Gastroesophageal sphincter (tissue), 4 donors: ENCODE results near the gene TNFRSF8. TPM values are rescaled to one million over a fixed set of nuclear protein-coding genes. Genes with fewer than 3 reads are reported as not detected.
A peak's percentile ranks its signal among the peaks of the same experiment; 100 is the strongest.

ENCODE experiments used
- ATAC-seq: fragments of 150-250 bp; one replicate; pipeline ENCODE4 v1.9.1; 2016; ENCODE audit warnings: mild to moderate bottlenecking, moderate library complexity
- H3K27ac ChIP-seq, 4 donors: fragments of 200-600 bp; sonication (generic) in 3 of 4; 1 replicate in 3 of 4; 2 replicates in 1 of 4; pipeline ENCODE4 v1.5.1; 2016 to 2019
- H3K27me3 ChIP-seq: fragments of 200-600 bp; sonication (generic); one replicate; pipeline ENCODE4 v1.5.1; 2019
- H3K36me3 ChIP-seq, 2 donors: fragments of 200-600 bp; sonication (generic); one replicate each; pipeline ENCODE4 v1.5.1; 2019; ENCODE audit warnings: control low read depth in 1 of 2
- H3K4me1 ChIP-seq, 3 donors: fragments of 200-600 bp; sonication (generic); 1 replicate in 2 of 3; 2 replicates in 1 of 3; pipeline ENCODE4 v1.5.1; 2016 to 2019; ENCODE audit warnings: control low read depth in 2 of 3
- H3K4me3 ChIP-seq, 2 donors: fragments of 200-600 bp; sonication (generic); one replicate each; pipeline ENCODE4 v1.5.1; 2019; ENCODE audit warnings: mild to moderate bottlenecking in 1 of 2, moderate library complexity in 1 of 2
- H3K9me3 ChIP-seq, 3 donors: fragments of 200-600 bp; sonication (generic); one replicate each; pipeline ENCODE4 v1.5.1; 2017 to 2019; ENCODE audit warnings: control low read depth in 2 of 3
- EP300 ChIP-seq: sonication (generic); formaldehyde crosslinking; IDR thresholded peaks from one replicate; pipeline ENCODE4 v1.6.1; 2017; ENCODE audit warnings: antibody characterized with exemption, mild to moderate bottlenecking
- POLR2A ChIP-seq, 2 donors: fragments of 450-650 bp; IDR thresholded peaks; one replicate each; pipeline ENCODE4 v1.6.1; 2017; ENCODE audit warnings: antibody characterized with exemption in 2 of 2, mild to moderate bottlenecking in 2 of 2, moderate library complexity in 1 of 2
- POLR2AphosphoS5 ChIP-seq: sonication (generic); formaldehyde crosslinking; IDR thresholded peaks from one replicate; pipeline ENCODE4 v1.6.1; 2017; ENCODE audit warnings: antibody characterized with exemption
- WGBS, 2 donors: methylation state at CpG; one replicate each; pipeline ENCODE4 v1.1.5; 2018; ENCODE audit warnings: low coverage in 1 of 2; 5-methylcytosine and 5-hydroxymethylcytosine counted together
- total RNA-seq, 4 donors: library from RNA; depleted of rRNA; stranded (reverse); fragments of >200 nt; gene quantifications; one replicate each; pipeline ENCODE4 v1.1.0, GENCODE V29; 2016
- TF ChIP-seq, protein P1 (sequence below), 4 experiments: fragments of 200-600 bp in 2 of 4; fragments of 450-650 bp in 2 of 4; sonication (generic) in 1 of 4; IDR thresholded peaks; one replicate each; pipeline ENCODE4 v1.5.1; 2017 to 2019; ENCODE audit warnings: antibody characterized with exemption in 4 of 4, mild to moderate bottlenecking in 2 of 4, moderate library complexity in 2 of 4

TNFRSF8 gene
- total RNA-seq, 4 donors from 2014 or later: 0.47 to 4.2 (median 1.4) TPM

DNA sequence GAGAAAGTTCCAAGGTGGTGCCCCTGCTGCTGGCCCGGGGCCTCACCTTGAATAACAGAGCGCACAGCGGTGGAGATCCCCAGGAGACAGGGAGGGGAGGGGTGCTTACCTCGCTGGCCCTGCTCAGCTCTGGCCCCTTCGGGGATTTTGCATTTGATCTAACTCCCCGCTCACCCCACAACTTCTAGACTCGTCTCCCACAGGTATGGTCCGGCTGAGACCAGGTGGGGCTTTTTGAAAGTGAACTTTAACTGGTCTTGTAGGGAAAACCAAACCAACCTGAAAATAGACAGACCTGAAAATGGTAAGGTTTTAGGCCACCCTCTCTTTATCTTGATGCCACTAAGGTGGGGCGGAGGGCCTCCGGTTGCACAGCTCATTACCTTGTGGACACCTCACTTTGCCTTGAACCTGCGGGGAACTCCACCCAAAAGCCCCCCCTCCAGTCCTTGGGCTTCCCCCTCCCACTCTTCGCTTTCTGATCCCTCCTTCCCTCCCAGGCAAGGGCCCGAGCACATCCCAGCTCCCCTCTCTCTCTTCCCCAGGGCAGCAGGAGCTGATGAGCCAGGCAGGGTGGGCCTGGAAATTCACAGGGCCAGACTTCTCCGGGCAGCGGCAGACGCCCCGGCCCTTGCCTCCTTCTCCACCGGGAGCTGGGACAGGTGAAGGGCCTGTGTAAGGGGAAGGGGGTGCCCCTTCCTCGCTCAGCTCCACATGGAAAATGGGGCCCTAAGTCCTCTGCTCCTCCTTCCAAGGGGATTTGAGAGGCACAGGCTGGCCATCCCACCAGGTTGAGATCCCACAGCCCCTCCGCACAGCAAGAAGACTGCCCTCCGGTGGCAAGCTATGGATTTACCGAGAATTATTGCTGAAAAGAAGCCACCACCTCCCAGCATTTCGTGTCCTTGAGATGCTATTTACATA is 16.1 kb downstream of the TNFRSF8 start:
- ATAC-seq: no peak
- no peak overlapping the region for H3K27ac ChIP-seq
- 28 to 48% methylated on average over 2 to 10 of the region's 23 CpGs for WGBS, 2 donors

DNA sequence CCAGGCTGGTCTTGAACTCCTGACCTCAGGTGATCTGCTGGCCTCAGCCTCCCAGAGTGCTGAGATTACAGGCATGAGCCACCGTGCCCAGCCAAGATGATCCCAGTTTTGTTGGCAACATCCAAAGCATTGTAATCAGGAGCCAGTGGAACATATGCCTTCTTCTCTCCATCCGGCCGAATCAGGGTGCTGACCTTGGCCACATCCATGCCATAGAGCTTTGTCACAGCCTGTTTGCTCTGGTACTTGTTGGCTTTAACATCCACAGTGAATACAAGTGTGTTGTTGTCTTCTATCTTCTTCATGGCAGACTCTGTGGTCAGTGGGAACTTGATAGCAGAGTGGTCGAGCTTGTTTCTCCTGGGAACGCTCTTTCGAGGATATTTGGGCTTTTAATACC is 17.1 kb downstream of the TNFRSF8 start:
- 60 to 73% methylated on average over 2 to 6 of the region's 6 CpGs for WGBS, 2 donors
- Histone ChIP-seq H3K4me3 (no peak overlapping the region), H3K9me3 (peaks cover 0 to 29% (median 0%) of the 10 kb centered on the region in 3 donors), H3K27me3 (peaks cover 52% of the 10 kb centered on the region), H3K27ac (no peak overlapping the region), H3K36me3 (no peaks in the 10 kb centered on the region), H3K4me1 (no peaks in the 10 kb centered on the region)
- TF ChIP-seq POLR2AphosphoS5 (no peak), POLR2A (IDR thresholded peaks at IDR 0.05) (no peak), EP300 (no peak)
- no peak for ATAC-seq

More for the DNA sequence above, 16.1 kb downstream of the TNFRSF8 start:
- peaks cover 0 to 27% (median 0%) of the 10 kb centered on the region in 3 donors for H3K9me3 ChIP-seq
- peaks cover 57% of the 10 kb centered on the region for H3K27me3 ChIP-seq
- no peak overlapping the region for H3K4me3 ChIP-seq
- TF ChIP-seq EP300: no peak
- TF ChIP-seq, protein P1, sequence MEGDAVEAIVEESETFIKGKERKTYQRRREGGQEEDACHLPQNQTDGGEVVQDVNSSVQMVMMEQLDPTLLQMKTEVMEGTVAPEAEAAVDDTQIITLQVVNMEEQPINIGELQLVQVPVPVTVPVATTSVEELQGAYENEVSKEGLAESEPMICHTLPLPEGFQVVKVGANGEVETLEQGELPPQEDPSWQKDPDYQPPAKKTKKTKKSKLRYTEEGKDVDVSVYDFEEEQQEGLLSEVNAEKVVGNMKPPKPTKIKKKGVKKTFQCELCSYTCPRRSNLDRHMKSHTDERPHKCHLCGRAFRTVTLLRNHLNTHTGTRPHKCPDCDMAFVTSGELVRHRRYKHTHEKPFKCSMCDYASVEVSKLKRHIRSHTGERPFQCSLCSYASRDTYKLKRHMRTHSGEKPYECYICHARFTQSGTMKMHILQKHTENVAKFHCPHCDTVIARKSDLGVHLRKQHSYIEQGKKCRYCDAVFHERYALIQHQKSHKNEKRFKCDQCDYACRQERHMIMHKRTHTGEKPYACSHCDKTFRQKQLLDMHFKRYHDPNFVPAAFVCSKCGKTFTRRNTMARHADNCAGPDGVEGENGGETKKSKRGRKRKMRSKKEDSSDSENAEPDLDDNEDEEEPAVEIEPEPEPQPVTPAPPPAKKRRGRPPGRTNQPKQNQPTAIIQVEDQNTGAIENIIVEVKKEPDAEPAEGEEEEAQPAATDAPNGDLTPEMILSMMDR (IDR thresholded peaks at IDR 0.05): peak in 1 of 4 experiments; percentile 27
- TF ChIP-seq POLR2A (IDR thresholded peaks at IDR 0.05): no peak
- TF ChIP-seq POLR2AphosphoS5: no peak
- no peaks in the 10 kb centered on the region for H3K36me3 ChIP-seq
- no peaks in the 10 kb centered on the region for H3K4me1 ChIP-seq

DNA sequence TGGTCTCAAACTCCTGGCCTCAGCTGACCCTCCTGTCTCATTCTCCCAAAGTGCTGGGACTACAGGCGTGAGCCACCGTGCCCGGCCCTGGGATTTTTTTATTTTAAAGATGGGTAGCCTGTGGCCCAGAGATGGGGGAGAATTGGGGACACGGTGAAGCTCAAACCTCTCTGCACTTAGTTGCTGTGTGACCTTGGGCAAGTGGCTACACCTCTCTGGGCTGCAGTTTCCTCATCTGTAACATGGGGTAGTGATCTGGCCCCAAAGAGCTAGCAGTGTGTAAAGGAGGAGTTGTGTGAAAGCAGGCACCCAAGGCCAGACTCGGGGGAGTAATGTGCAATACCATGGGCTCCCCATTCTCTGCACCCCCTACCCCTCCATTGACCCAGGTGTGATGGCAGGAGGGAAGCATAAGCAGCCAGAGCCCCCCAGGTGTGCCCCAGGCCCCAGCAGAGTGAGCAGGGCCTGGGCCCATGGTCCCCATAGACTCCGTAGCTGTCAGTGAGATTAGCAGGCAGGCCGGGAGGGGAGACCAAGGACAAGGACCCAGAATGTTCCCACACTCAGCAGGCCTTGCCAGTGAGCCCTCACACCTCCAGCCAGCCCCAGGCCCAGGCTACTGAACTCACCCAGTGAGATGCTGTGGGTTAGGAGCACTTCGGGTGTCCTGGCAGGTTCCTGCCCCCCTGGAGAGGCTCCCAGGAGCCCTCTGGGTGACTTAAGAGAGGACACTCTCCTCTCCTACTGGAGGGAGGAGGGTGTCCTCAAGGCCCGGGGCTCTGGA is 17.9 kb downstream of the TNFRSF8 start:
- no peak overlapping the region for H3K27ac ChIP-seq
- WGBS, 2 donors: 80% methylated on average over 1 to 2 of the region's 9 CpGs
- no peaks in the 10 kb centered on the region for H3K36me3 ChIP-seq
- H3K9me3 ChIP-seq: peaks cover 0 to 33% (median 0%) of the 10 kb centered on the region in 3 donors
- H3K27me3 ChIP-seq: peaks cover 52% of the 10 kb centered on the region
- H3K4me1 ChIP-seq: no peaks in the 10 kb centered on the region
- no peak overlapping the region for H3K4me3 ChIP-seq
- ATAC-seq: no peak
- no peak for TF ChIP-seq POLR2A (IDR thresholded peaks at IDR 0.05)
- no peak for TF ChIP-seq EP300

DNA sequence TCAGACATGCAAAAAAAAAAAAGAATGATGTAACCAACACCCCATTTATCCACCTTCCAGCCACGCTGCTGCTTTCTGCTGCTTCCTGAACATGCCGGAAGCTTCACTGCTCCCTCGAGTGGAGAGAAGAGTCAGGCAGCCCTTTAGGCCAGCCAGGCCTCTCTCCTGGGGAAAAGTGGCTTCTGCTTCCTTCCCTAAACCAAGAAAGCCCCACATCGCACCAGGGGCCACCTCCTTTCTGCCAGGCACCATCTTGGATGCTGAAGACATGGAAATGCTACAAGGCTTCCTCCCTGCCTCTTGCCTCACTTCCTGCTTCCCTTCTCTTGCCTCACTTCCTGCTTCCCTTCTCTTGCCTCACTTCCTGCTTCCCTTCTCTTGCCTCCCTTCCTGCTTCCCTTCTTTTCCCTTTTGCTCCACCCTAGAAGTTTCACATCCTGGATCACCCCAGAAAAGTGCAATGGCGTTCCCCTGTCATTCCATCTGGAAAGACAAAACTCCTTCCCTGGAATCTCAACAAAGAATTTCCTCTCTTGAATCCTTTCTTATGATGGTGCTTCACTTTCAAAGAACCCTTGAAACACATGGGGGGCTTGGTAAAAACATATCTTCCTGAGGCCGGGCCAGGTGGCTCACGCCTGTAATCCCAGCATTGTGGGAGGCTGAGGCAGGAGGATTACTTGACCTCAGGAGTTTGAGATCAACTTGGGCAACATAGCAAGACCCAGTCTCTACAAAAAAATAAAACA is 18.7 kb downstream of the TNFRSF8 start:
- H3K4me1 ChIP-seq: no peaks in the 10 kb centered on the region
- peaks cover 0 to 38% (median 0%) of the 10 kb centered on the region in 3 donors for H3K9me3 ChIP-seq
- no peak for TF ChIP-seq POLR2AphosphoS5
- no peak for TF ChIP-seq EP300
- peaks cover 47% of the 10 kb centered on the region for H3K27me3 ChIP-seq
- no peak for ATAC-seq
- no peaks in the 10 kb centered on the region for H3K36me3 ChIP-seq
- no peak overlapping the region for H3K4me3 ChIP-seq
- 88 to 100% methylated on average over 3 to 7 of the region's 7 CpGs for WGBS, 2 donors
- no peak overlapping the region for H3K27ac ChIP-seq

DNA sequence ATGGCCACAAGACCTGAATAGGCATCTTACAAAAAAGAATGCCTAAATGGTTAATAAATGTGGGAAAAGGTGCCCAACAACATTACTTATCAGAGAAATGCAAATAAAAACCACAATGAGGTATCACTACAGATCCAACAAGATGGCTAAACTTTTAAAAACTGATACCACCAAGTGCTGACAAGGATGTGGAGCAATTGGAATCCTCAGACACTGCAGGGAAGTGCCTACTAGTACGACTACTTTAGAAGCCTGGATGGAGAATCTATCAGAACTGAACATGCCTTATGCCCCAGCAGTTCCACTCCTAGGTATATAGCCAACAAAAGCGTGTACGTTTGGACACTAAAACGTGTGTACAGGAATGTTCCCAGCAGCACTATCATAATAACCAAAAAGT is 19.9 kb downstream of the TNFRSF8 start:
- peaks cover 0 to 36% (median 0%) of the 10 kb centered on the region in 3 donors for H3K9me3 ChIP-seq
- no peak for ATAC-seq
- 82 to 88% methylated on average over 1 to 4 of the region's 4 CpGs for WGBS, 2 donors
- peaks cover 35% of the 10 kb centered on the region for H3K27me3 ChIP-seq
- H3K4me3 ChIP-seq: no peak overlapping the region
- no peaks in the 10 kb centered on the region for H3K36me3 ChIP-seq
- H3K27ac ChIP-seq: no peak overlapping the region
- TF ChIP-seq POLR2AphosphoS5 (no peak), EP300 (no peak), POLR2A (IDR thresholded peaks at IDR 0.05) (no peak)
- TF ChIP-seq, protein P1 (IDR thresholded peaks at IDR 0.05): no peak
- H3K4me1 ChIP-seq: no peaks in the 10 kb centered on the region

DNA sequence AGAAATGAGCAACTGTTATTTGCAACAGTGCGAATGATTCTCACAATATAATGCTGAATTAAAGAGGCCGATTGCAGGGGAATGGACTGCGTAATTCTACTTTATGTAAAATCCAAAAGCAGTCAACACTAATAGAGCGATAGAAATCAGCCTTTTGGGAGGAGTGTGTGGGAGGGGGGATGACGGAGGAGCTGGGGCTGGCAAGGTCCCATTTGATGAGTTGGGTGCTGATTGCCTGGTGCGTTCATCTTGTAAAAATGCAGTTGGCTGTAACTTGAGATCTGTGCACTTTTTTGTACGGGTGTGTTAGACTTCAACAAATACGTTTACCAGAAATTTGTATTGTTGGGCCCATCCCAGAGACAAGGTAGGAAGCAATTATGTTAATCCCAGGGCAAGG is 20.7 kb downstream of the TNFRSF8 start:
- Histone ChIP-seq H3K27me3 (peaks cover 28% of the 10 kb centered on the region), H3K27ac (no peak overlapping the region), H3K4me3 (no peak overlapping the region), H3K4me1 (no peaks in the 10 kb centered on the region), H3K36me3 (no peaks in the 10 kb centered on the region), H3K9me3 (peaks cover 0 to 36% (median 0%) of the 10 kb centered on the region in 3 donors)
- 77 to 78% methylated on average over 8 of the region's 8 CpGs for whole genome bisulfite sequencing, 2 donors
- TF ChIP-seq POLR2A (IDR thresholded peaks at IDR 0.05) (no peak), POLR2AphosphoS5 (no peak), EP300 (no peak)
- TF ChIP-seq, protein P1 (IDR thresholded peaks at IDR 0.05): no peak
- ATAC-seq: no peak
